ENCODE measurements around the gene TMEM221. TPM values are rescaled to one million over a fixed set of nuclear protein-coding genes. Genes with fewer than 3 reads are reported as not detected.

The TMEM221 gene
- total and polyA plus RNA-seq, 7 experiments from 2014 or later: not detected

Other genes with a start within 250 kb of the TMEM221 start
- gene USE1, start 233.3 kb downstream of the TMEM221 start, total RNA-seq: 10 to 100 TPM; 24.7 to 51.1 (median 30.5) TPM
- gene USE1, start 233.3 kb downstream of the TMEM221 start, polyA plus RNA-seq: 10 to 100 TPM; 63.1 to 68.3 TPM
- gene OCEL1, start 222.4 kb downstream of the TMEM221 start, total RNA-seq: 10 to 100 TPM; 21.8 to 32.8 (median 29.8) TPM
- 10 to 100 TPM; 37.7 to 41.1 TPM for gene OCEL1, start 222.4 kb downstream of the TMEM221 start, polyA plus RNA-seq
- gene NR2F6, start 202.7 kb downstream of the TMEM221 start, total RNA-seq: 1 to 10 TPM; 2.2 to 7.8 (median 7.0) TPM
- 1 to 10 TPM; 1.4 to 1.8 TPM for gene NR2F6, start 202.7 kb downstream of the TMEM221 start, polyA plus RNA-seq
- 1 to 10 TPM in 1 of 5 experiments, under 1 TPM in 4; 0.22 to 1.2 (median 0.36) TPM for gene USHBP1, start 183.9 kb downstream of the TMEM221 start, total RNA-seq
- under 1 TPM in 1 of 2 donors, not detected in 1; 0.61 TPM for gene USHBP1, start 183.9 kb downstream of the TMEM221 start, polyA plus RNA-seq
- gene BABAM1, start 181.2 kb downstream of the TMEM221 start, total RNA-seq: 100 to 1,000 TPM in 2 of 5 experiments, 10 to 100 TPM in 3; 72.4 to 111 (median 95.6) TPM
- gene BABAM1, start 181.2 kb downstream of the TMEM221 start, polyA plus RNA-seq: 100 to 1,000 TPM in 1 of 2 donors, 10 to 100 TPM in 1; 94.9 to 110 TPM
- gene ANKLE1, start 166.8 kb downstream of the TMEM221 start, total RNA-seq: 1 to 10 TPM; 2.3 to 5.5 (median 3.4) TPM
- gene ANKLE1, start 166.8 kb downstream of the TMEM221 start, polyA plus RNA-seq: under 1 TPM in 1 of 2 donors, not detected in 1; 0.29 TPM
- gene ABHD8, start 145.2 kb downstream of the TMEM221 start, total RNA-seq: 10 to 100 TPM in 2 of 5 experiments, 1 to 10 TPM in 3; 7.0 to 12.3 (median 9.5) TPM
- 10 to 100 TPM in 1 of 2 donors, 1 to 10 TPM in 1; 7.5 to 12.4 TPM for gene ABHD8, start 145.2 kb downstream of the TMEM221 start, polyA plus RNA-seq
- gene MRPL34, start 142.8 kb downstream of the TMEM221 start, total RNA-seq: 10 to 100 TPM; 37.0 to 76.0 (median 73.3) TPM
- gene MRPL34, start 142.8 kb downstream of the TMEM221 start, polyA plus RNA-seq: 100 to 1,000 TPM; 203 to 217 TPM
- 10 to 100 TPM; 31.6 to 41.9 (median 39.5) TPM for gene DDA1, start 139.1 kb downstream of the TMEM221 start, total RNA-seq
- 10 to 100 TPM; 19.7 to 30.9 TPM for gene DDA1, start 139.1 kb downstream of the TMEM221 start, polyA plus RNA-seq
- gene ANO8, start 113.8 kb downstream of the TMEM221 start, total RNA-seq: 10 to 100 TPM; 12.9 to 22.3 (median 16.9) TPM
- under 1 TPM; 0.26 to 0.30 TPM for gene ANO8, start 113.8 kb downstream of the TMEM221 start, polyA plus RNA-seq
- gene GTPBP3, start 111.1 kb downstream of the TMEM221 start, total RNA-seq: 10 to 100 TPM; 29.6 to 59.8 (median 40.4) TPM
- gene GTPBP3, start 111.1 kb downstream of the TMEM221 start, polyA plus RNA-seq: 10 to 100 TPM in 1 of 2 donors, 1 to 10 TPM in 1; 5.1 to 15.9 TPM
- under 1 TPM in 3 of 5 experiments, not detected in 2; 0.24 to 0.43 (median 0.42) TPM for gene PLVAP, start 71.3 kb downstream of the TMEM221 start, total RNA-seq
- not detected for gene PLVAP, start 71.3 kb downstream of the TMEM221 start, polyA plus RNA-seq
- gene CCDC194, start 54.5 kb downstream of the TMEM221 start, total RNA-seq: 1 to 10 TPM in 4 of 5 experiments, under 1 TPM in 1; 0.47 to 4.8 (median 2.3) TPM
- not detected for gene CCDC194, start 54.5 kb downstream of the TMEM221 start, polyA plus RNA-seq
- 100 to 1,000 TPM in 1 of 5 experiments, 10 to 100 TPM in 4; 29.9 to 221 (median 57.1) TPM for gene BST2, start 43.0 kb downstream of the TMEM221 start, total RNA-seq
- gene BST2, start 43.0 kb downstream of the TMEM221 start, polyA plus RNA-seq: 100 to 1,000 TPM; 105 to 115 TPM
- 10 to 100 TPM; 19.5 to 45.1 (median 33.3) TPM for gene MVB12A, start 28.6 kb downstream of the TMEM221 start, total RNA-seq
- 10 to 100 TPM; 26.8 to 31.3 TPM for gene MVB12A, start 28.6 kb downstream of the TMEM221 start, polyA plus RNA-seq
- gene NXNL1, start 12.3 kb upstream of the TMEM221 start, total RNA-seq: not detected
- gene NXNL1, start 12.3 kb upstream of the TMEM221 start, polyA plus RNA-seq: not detected
- 10 to 100 TPM in 4 of 5 experiments, 1 to 10 TPM in 1; 3.1 to 15.1 (median 11.0) TPM for gene SLC27A1, start 21.9 kb upstream of the TMEM221 start, total RNA-seq
- 1 to 10 TPM; 5.0 to 8.2 TPM for gene SLC27A1, start 21.9 kb upstream of the TMEM221 start, polyA plus RNA-seq
- 10 to 100 TPM; 53.3 to 83.3 (median 74.1) TPM for gene PGLS, start 63.0 kb upstream of the TMEM221 start, total RNA-seq
- 10 to 100 TPM; 67.0 to 77.1 TPM for gene PGLS, start 63.0 kb upstream of the TMEM221 start, polyA plus RNA-seq
- gene COLGALT1, start 107.0 kb upstream of the TMEM221 start, total RNA-seq: 10 to 100 TPM; 50.1 to 70.6 (median 61.3) TPM
- 10 to 100 TPM; 13.2 to 23.8 TPM for gene COLGALT1, start 107.0 kb upstream of the TMEM221 start, polyA plus RNA-seq
- gene UNC13A, start 239.7 kb upstream of the TMEM221 start, total RNA-seq: under 1 TPM in 4 of 5 experiments, not detected in 1; 0.03 to 0.30 (median 0.11) TPM
- under 1 TPM; 0.02 to 0.04 TPM for gene UNC13A, start 239.7 kb upstream of the TMEM221 start, polyA plus RNA-seq

All from naive thymus-derived CD4-positive, alpha-beta T cell (primary cell).